ENCODE results near the gene PGAM5.
"Not testable (repeated sequence)": the region's sequence is repeated elsewhere in the genome, so short reads cannot be mapped to it uniquely, and the experiment has no call there.

Gene PGAM5

GRCh38 chr12:132754160-132754932 lies 43.7 kb downstream of the PGAM5 start:
- DNase-seq: no peak

GRCh38 chr12:132758825-132759224 lies 48.2 kb downstream of the PGAM5 start:
- DNase-seq: not testable (repeated sequence)

DNA sequence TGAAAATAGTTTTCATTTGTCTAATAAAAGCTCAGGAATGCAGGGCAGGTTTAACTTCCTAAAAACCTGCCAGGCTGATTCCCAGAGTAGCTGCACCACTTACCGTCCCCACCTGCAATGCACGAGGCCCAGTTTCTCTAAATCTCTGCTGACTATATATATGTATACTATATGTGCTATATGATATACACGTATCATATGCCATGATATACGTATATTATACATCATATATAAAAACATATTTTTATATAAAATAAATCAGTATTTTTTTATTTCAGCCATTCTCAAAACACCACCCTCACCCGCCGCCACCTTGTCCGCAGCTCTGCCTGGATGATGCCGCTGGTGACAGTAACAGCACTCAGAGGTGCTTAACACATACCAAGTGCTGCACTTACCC lies 48.7 kb downstream of the PGAM5 start:
- no peak for DNase-seq

- no peak for DNase-seq
These were observed 50.6 kb downstream of the PGAM5 start, which contains the start of gene ANKLE2 for GRCh38 chr12:132761032-132761920. TSS of gene ANKLE2 (minus strand) at chr12:132761832. CDS start at chr12:132761798, 34 bp downstream.

DNA sequence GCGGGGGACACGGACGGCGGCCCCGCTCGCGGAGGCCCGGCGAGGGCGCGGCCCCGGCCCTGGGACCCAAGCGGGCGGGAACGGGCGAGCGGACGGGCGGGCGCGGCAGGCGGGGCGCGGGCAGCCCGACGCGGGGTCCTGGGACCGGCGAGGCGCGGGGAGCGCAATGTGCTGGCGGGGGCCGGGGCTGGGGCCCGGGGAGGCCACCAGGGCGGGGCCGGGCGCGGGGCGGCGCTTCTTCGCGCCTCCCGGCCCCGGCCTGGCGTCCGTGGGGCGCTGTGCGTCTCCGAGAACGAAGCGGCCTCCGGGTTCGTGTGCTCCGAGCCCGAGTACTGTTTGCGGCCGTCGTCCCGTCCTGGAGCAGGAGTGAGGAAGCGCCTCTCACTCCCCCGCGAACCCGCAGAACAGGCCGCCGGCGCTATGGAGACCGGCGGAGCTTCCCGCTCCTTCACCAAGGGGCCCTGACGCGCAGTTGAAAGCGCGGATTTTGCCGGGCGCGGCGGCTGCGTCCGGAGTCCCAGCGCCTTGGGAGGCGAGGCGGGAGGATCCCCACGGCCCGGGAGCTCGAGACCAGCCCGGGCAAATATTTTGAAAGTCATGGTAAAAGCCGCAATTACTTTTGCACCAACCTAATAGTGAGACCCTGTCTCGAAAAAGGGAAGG lies 51.4 kb downstream of the PGAM5 start:
- peak; percentile 21 for DNase-seq

- no peak for DNase-seq
These were observed 53.6 kb downstream of the PGAM5 start for GRCh38 chr12:132764231-132764630.

GRCh38 chr12:132765361-132765760 lies 54.7 kb downstream of the PGAM5 start:
- DNase-seq: no peak

DNA sequence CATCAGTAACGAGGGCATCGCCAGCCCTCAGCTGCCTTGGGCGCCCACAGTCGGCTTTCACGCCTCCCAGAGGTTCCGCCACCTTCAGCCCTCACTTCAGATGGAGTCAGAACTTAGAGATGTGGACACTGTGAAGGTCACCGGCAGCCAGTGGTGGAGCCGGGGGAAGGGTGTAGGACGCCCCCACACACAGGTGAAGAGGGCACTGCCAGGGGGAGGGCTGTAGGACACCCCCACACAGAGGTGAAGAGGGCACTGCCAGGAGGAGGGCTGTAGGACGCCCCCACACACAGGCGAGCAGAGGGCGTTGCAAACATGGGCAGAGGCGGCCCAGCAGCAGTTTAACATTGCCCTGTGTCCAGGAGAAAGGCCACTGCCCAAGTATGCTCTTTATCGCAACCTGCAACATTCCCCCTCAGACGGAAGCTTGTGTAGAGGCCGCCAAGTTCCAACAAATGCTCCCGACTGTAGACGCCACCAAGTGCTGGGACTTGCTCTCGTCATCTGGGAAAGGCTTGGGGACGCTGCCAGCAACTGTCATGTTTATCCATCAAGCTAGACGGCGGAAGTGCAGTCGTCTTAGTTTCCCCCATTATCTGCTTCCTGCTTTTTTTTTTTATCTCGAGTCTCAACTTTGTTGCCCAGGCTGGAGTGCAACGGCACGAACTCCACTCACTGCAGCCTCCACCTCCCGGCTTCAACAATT lies 55.9 kb downstream of the PGAM5 start:
- DNase-seq: no peak

DNA sequence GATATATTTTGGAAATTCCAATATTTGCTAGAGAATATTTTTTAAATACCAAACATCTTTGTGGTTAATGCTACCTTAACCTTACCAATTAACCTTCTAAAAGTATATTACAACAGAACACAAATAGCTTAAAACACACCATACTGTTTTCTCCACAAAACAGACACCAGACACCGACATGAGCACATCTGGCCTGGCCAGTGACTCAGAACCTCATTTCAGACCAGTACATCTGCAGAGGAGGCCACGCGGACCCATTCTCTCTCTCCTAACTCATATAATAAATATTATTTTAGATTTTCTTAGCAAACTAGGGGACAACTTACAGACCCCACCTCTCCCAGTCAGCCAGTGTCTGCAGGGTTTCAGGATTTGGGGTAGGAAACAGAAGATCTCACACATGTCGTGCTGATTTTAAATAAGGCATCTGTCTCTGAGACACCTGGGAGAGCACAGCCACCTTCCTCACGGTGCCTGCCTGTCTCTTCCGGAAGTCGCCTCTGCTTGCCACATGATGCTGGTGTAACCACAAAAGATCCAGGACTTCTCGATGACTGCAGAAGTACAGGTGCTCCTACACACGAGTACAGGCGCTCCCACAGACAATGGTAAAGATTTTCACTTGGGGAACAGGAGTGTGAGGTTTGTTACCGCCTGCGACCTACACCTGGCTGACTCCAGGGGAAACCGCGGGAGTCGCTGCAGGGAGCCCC lies 60.6 kb downstream of the PGAM5 start:
- DNase-seq: no peak

All from SHP77 treated with DMSO at 0.1 percent for 48 hours (cell line).